HUDEP-2 (cell line): ENCODE measurements around the gene KRTAP10-10.
A peak's percentile ranks its signal among the peaks of the same experiment; 100 is the strongest.

Source experiments
- DNase-seq, 76 experiments: peaks; one replicate each; lab custom pipeline; 2025; ENCODE audit not compliant: unreplicated experiment in 76 of 76; lab: John Stamatoyannopoulos, UW

KRTAP10-10 gene

GRCh38 chr21:44671911-44672310, 34.8 kb downstream of the KRTAP10-10 start:
- DNase-seq = no peak

DNA sequence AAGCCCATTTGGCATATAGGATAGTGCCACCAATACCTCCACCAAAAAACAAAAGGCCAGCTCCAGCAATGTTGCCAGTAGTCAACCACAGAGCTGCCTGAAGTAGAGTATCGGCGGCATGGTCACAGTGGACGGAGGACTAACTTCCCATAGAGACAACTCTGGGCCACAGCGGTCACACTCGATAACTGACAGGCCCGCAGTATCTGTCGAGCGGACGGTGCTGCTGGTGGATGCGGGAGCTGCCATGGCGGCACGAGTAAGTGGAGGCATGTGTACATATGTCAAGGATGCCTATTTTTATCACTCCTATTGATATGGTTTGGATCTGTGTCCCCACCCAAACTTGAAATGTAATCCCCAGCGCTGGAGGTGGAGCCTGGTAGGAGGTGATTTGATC, 40.7 kb downstream of the KRTAP10-10 start:
- DNase-seq = no peak

GRCh38 chr21:44681152-44681551, 44.0 kb downstream of the KRTAP10-10 start:
- no peak for DNase-seq

DNA sequence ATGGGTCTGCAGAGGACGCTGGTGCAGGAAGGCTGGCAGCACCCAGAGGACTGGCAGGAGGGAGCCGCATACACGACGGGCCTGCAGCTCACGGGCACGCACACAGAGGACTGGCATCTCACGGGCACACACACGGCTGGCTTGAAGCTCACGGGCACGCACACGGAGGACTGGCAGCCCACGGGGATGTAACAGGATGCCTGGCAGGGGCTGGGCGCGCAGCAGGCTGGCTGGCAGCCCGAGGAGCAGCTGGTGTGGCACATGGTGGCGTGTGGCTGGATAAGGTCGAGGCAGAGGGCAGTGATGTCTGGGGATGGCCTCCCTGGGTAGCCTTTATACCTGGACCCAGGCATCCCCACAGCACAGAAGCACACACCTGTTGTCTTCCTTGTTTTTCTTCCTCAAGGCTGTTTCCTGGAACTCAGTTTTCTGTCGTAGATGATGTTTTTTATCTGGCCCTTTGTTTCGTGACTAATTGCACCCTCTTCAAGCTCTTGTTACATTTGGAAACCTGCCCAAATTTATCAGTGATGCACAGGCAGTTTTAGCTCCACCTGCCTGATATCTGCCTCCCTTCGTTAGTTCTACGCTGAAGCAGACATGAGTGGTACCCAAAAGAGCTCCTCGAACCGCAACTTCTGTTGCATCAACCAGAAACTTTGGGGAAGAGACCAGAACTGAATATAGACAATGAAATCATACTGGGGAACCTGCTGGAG, 44.9 kb downstream of the KRTAP10-10 start, which contains the start of gene KRTAP12-1:
Gene KRTAP12-1, minus strand, starts transcription at position 303 of the 719 bp plus-strand sequence. Its CDS starts 40 bp downstream, at position 263.
- peak in 7 of 76 experiments; percentile 5 to 31 (median 6) for DNase-seq

DNA sequence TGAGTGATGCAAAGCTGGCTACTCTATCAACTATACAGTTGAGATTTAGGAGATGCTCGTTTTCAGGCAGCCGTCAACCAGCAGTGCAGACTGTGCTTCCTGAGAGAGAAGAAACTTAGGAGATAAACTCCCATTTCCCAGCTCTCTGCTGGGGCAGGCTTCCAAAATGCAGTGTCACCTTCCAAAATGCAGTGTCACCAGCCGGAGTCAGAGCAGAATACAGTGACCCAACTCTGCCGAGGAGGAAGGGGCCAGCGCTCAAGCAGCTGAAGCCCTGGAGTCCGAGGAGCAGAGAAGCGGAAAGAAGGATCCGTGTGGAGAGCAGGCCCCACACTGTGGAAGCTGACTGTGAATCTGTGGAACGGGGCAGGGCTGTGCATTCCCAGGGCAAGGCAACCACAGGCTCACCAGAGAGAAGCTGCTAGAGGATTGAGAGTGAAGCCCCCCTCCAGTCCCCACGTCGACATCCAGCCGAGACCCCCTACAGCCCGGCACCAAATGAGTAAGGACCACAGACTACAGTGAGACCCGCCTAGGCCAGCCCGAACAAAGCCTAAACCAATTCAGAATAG, 45.5 kb downstream of the KRTAP10-10 start:
- no peak for DNase-seq

DNA sequence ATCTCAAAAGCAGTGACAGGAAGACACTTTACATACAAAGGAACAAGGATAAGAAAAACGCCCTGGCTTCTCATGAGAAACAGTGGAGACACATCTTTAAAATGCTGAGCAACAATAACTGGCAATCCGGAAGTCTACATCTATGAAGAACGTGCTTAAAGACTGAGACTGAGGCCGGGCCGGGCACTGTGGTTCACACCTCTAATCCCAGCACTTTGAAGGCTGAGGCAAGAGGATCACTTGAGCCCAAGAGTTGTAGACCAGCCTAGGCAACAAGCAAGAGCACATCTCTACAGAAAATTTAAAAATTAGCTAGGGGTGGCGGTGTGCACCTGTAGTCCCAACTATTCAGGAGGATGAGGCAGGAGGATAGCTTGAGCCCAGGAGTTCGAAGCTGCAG, 46.9 kb downstream of the KRTAP10-10 start:
- no peak for DNase-seq

DNA sequence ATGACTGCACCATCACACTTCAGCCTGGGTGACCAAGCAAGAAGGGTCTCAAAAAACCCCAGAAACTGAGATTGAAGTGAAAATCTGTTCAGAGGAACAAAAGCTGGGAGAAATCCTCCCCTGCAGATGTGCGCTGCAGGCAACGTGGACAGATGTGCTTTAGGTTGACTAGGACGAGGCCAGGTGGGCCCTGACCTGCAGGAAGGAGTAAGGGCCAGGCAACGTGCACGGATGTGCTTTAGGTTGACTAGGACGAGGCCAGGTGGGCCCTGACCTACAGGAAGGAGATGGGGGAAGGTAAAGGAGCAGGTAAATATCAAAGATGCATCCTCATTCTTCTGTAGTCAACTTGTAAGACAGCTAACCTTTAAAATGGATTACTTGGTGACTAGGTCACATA, 47.3 kb downstream of the KRTAP10-10 start:
- DNase-seq = no peak

- DNase-seq = peak in 1 of 76 experiments; percentile 8
Observed at GRCh38 chr21:44685050-44685449, 47.9 kb downstream of the KRTAP10-10 start.

- DNase-seq = no peak
Observed at GRCh38 chr21:44686000-44686781, 49.0 kb downstream of the KRTAP10-10 start.

- DNase-seq = no peak
Observed at GRCh38 chr21:44686843-44687561, 49.8 kb downstream of the KRTAP10-10 start.

GRCh38 chr21:44687671-44688070, 50.5 kb downstream of the KRTAP10-10 start:
- DNase-seq = no peak
